HG03196 (cell line): ENCODE results near the gene SERTM1.

Experiments
- ATAC-seq: cut with Tn5 transposase; IDR thresholded peaks from one replicate; pipeline ENCODE4 v1.9.1; 2021; ENCODE audit not compliant: unreplicated experiment

SERTM1 gene

GRCh38 chr13:36673838-36674326 is at the start of gene SERTM1:
SERTM1 (plus strand) TSS chr13:36674020; CDS start chr13:36695079, 21,059 bp downstream.
- ATAC-seq = no peak

GRCh38 chr13:36628377-36629056 is 45.3 kb upstream of the SERTM1 start:
- no peak for ATAC-seq

GRCh38 chr13:36629057-36629385 is 44.8 kb upstream of the SERTM1 start:
- ATAC-seq = no peak

GRCh38 chr13:36630181-36630803 is 43.5 kb upstream of the SERTM1 start:
- no peak for ATAC-seq

GRCh38 chr13:36639610-36640009 is 34.2 kb upstream of the SERTM1 start:
- no peak for ATAC-seq

- ATAC-seq = no peak
Measured at GRCh38 chr13:36650611-36651010, 23.2 kb upstream of the SERTM1 start.

- no peak for ATAC-seq
Measured at GRCh38 chr13:36665630-36666029, 8.2 kb upstream of the SERTM1 start.

- no peak for ATAC-seq
Measured at GRCh38 chr13:36666477-36667229, 7.2 kb upstream of the SERTM1 start.

- no peak for ATAC-seq
Measured at GRCh38 chr13:36668316-36668715, 5.5 kb upstream of the SERTM1 start.

GRCh38 chr13:36673352-36673751 is 468 bp upstream of the SERTM1 start:
- no peak for ATAC-seq

- ATAC-seq = no peak
Measured at GRCh38 chr13:36674337-36675212, 755 bp downstream of the SERTM1 start.

- ATAC-seq = no peak
Measured at GRCh38 chr13:36675213-36675536, 1.4 kb downstream of the SERTM1 start.

GRCh38 chr13:36680913-36681312 is 7.1 kb downstream of the SERTM1 start:
- ATAC-seq = no peak

GRCh38 chr13:36681894-36682624 is 8.2 kb downstream of the SERTM1 start:
- ATAC-seq = no peak

- ATAC-seq = no peak
Measured at GRCh38 chr13:36683701-36684100, 9.9 kb downstream of the SERTM1 start.

- no peak for ATAC-seq
Measured at GRCh38 chr13:36685927-36686326, 12.1 kb downstream of the SERTM1 start.

- no peak for ATAC-seq
Measured at GRCh38 chr13:36696410-36697010, 22.7 kb downstream of the SERTM1 start.

- ATAC-seq = no peak
Measured at GRCh38 chr13:36700170-36700569, 26.4 kb downstream of the SERTM1 start.

GRCh38 chr13:36706755-36707154 is 32.9 kb downstream of the SERTM1 start:
- ATAC-seq = no peak
